Measurements from ENCODE around the gene SMC4. TPM values are rescaled to one million over a fixed set of nuclear protein-coding genes. Genes with fewer than 3 reads are reported as not detected.

The SMC4 gene
- polyA plus RNA-seq, 2 of the 4 experiments (the other 2 are of a cell fraction): 121 to 139 TPM

- ChIA-PET POLR2A (no interaction called here), CTCF (no interaction called here)
- Histone ChIP-seq H3K27ac (no peak overlapping the region), H3K4me2 (no peak overlapping the region), H3K4me3 (no peak overlapping the region), H3K9me3 (peaks cover 30% of the 10 kb centered on the region), H3K4me1 (0 out of 3 replicates have a peak, but pooled peaks cover 4% of the 10 kb centered on the region)
- no peak for ATAC-seq
- no peak for TF ChIP-seq HOXB5 (CRISPR knock-in tag; IDR thresholded peaks at IDR 0.05)
- peak; percentile 91 for TF ChIP-seq ZFP36 (IDR thresholded peaks at IDR 0.05; ENCODE audit: borderline replicate concordance, partially characterized antibody)
- no peak for DNase-seq (ENCODE audit: low read depth in 1 of 2, low spot score in 1 of 2)
- no peak for FAIRE-seq
- WGBS (ENCODE audit: missing lambda C conversion rate): 33% methylated on average over 3 of the region's 5 CpGs
Observed at GRCh38 chr3:160470181-160470580, 70.7 kb downstream of the SMC4 start.

- DNase-seq (ENCODE audit: low read depth in 1 of 2, low spot score in 1 of 2) (no peak), FAIRE-seq (no peak), ATAC-seq (no peak)
- no peak overlapping the region for H3K4me3 ChIP-seq
- POLR2A ChIA-PET: no interaction called here
- H3K4me2 ChIP-seq: no peak overlapping the region
- H3K4me1 ChIP-seq: 0 out of 3 replicates have a peak, but pooled peaks cover 4% of the 10 kb centered on the region
- no peak overlapping the region for H3K27ac ChIP-seq
- TF ChIP-seq FOXS1 (CRISPR knock-in tag; IDR thresholded peaks at IDR 0.05) (no peak), KDM5A (IDR thresholded peaks at IDR 0.05) (no peak), FOSL2 (IDR thresholded peaks at IDR 0.05) (no peak), FOSL2 (CRISPR knock-in tag; IDR thresholded peaks at IDR 0.05) (no peak), ZFP36 (IDR thresholded peaks at IDR 0.05; ENCODE audit: borderline replicate concordance, partially characterized antibody) (no peak), POLR2AphosphoS2 (conservative IDR thresholded peaks at IDR 0.05; ENCODE audit: low read length) (no peak), ZSCAN20 (CRISPR knock-in tag; IDR thresholded peaks at IDR 0.05) (no peak), HOXB13 (CRISPR knock-in tag; IDR thresholded peaks at IDR 0.05; ENCODE audit: low read depth) (no peak), ZC3H11A (IDR thresholded peaks at IDR 0.05) (no peak), CHD4 (IDR thresholded peaks at IDR 0.05; ENCODE audit: borderline replicate concordance) (no peak), POLR2A (IDR thresholded peaks at IDR 0.05; ENCODE audit: low read length) (no peak), MAZ (IDR thresholded peaks at IDR 0.05; ENCODE audit: borderline replicate concordance, low read depth, low read length) (no peak), CHD2 (IDR thresholded peaks at IDR 0.05; ENCODE audit: low read length, partially characterized antibody) (no peak), BHLHE40 (IDR thresholded peaks at IDR 0.05; ENCODE audit: low read depth, low read length) (no peak), RNF2 (IDR thresholded peaks at IDR 0.05; ENCODE audit: borderline replicate concordance, low read depth) (no peak), HOXB5 (CRISPR knock-in tag; IDR thresholded peaks at IDR 0.05) (no peak)
- 7% methylated on average over 2 of the region's 2 CpGs for WGBS (ENCODE audit: missing lambda C conversion rate)
- peaks cover 30% of the 10 kb centered on the region for H3K9me3 ChIP-seq
- CTCF ChIA-PET: interaction anchor here (0.6 kb wide), 1 partner anchor 738 kb away, joined by 4 read pairs; no protein-coding TSS in a partner anchor
Observed at GRCh38 chr3:160471892-160472291, 72.4 kb downstream of the SMC4 start.

GRCh38 chr3:160472344-160472743, 72.9 kb downstream of the SMC4 start:
- 5% methylated on average over 2 of the region's 2 CpGs for WGBS (ENCODE audit: missing lambda C conversion rate)
- no peak overlapping the region for H3K27ac ChIP-seq
- CTCF ChIA-PET: interaction anchor here (0.6 kb wide), 1 partner anchor 739 kb away, joined by 4 read pairs; no protein-coding TSS in a partner anchor
- no peak overlapping the region for H3K4me3 ChIP-seq
- FAIRE-seq: no peak
- 0 out of 3 replicates have a peak, but pooled peaks cover 4% of the 10 kb centered on the region for H3K4me1 ChIP-seq
- peaks cover 30% of the 10 kb centered on the region for H3K9me3 ChIP-seq
- no peak overlapping the region for H3K4me2 ChIP-seq
- no peak for ATAC-seq
- no peak for DNase-seq (ENCODE audit: low read depth in 1 of 2, low spot score in 1 of 2)
- TF ChIP-seq HOXB13 (CRISPR knock-in tag; IDR thresholded peaks at IDR 0.05; ENCODE audit: low read depth): no peak
- no peak for TF ChIP-seq RCOR1 (IDR thresholded peaks at IDR 0.05; ENCODE audit: low read depth, low read length)
- no peak for TF ChIP-seq POLR2A (IDR thresholded peaks at IDR 0.05; ENCODE audit: low read length)
- TF ChIP-seq GATA3 (IDR thresholded peaks at IDR 0.05; ENCODE audit: borderline replicate concordance): no peak
- no peak for TF ChIP-seq MYC (IDR thresholded peaks at IDR 0.05; ENCODE audit: borderline replicate concordance, low read length)
- no peak for TF ChIP-seq FOXS1 (CRISPR knock-in tag; IDR thresholded peaks at IDR 0.05)
- no peak for TF ChIP-seq JUN (IDR thresholded peaks at IDR 0.05)
- no peak for TF ChIP-seq NFE2L2 (conservative IDR thresholded peaks at IDR 0.05; ENCODE audit: low read length)
- no peak for TF ChIP-seq EHMT2 (IDR thresholded peaks at IDR 0.05; ENCODE audit: low read depth)
- TF ChIP-seq RAD21 (conservative IDR thresholded peaks at IDR 0.05 in 1 of 2, IDR thresholded peaks at IDR 0.05 in 1 of 2): no peak
- TF ChIP-seq CHD2 (IDR thresholded peaks at IDR 0.05; ENCODE audit: low read length, partially characterized antibody): no peak
- TF ChIP-seq NR3C1 (IDR thresholded peaks at IDR 0.05): no peak
- no peak for TF ChIP-seq CTCF (IDR thresholded peaks at IDR 0.05)
- no peak for TF ChIP-seq KDM5A (IDR thresholded peaks at IDR 0.05)
- TF ChIP-seq CHD4 (IDR thresholded peaks at IDR 0.05; ENCODE audit: borderline replicate concordance): no peak
- no peak for TF ChIP-seq HMGXB4 (CRISPR knock-in tag; IDR thresholded peaks at IDR 0.05; ENCODE audit: borderline replicate concordance)
- TF ChIP-seq TP53 (CRISPR knock-in tag; IDR thresholded peaks at IDR 0.05): no peak
- TF ChIP-seq BCL3 (IDR thresholded peaks at IDR 0.05): no peak
- no peak for TF ChIP-seq CBX8 (IDR thresholded peaks at IDR 0.05)
- POLR2A ChIA-PET: no interaction called here
